Activated T-cell treated with anti-CD3 and anti-CD28 coated beads for 1 hour (primary cell): ENCODE results near the gene RBMS1.

Experiments
- DNase-seq: peaks from one replicate; pipeline ENCODE4 v3.0.0-alpha.2; 2020; ENCODE audit warnings: low read depth

The RBMS1 gene

DNA sequence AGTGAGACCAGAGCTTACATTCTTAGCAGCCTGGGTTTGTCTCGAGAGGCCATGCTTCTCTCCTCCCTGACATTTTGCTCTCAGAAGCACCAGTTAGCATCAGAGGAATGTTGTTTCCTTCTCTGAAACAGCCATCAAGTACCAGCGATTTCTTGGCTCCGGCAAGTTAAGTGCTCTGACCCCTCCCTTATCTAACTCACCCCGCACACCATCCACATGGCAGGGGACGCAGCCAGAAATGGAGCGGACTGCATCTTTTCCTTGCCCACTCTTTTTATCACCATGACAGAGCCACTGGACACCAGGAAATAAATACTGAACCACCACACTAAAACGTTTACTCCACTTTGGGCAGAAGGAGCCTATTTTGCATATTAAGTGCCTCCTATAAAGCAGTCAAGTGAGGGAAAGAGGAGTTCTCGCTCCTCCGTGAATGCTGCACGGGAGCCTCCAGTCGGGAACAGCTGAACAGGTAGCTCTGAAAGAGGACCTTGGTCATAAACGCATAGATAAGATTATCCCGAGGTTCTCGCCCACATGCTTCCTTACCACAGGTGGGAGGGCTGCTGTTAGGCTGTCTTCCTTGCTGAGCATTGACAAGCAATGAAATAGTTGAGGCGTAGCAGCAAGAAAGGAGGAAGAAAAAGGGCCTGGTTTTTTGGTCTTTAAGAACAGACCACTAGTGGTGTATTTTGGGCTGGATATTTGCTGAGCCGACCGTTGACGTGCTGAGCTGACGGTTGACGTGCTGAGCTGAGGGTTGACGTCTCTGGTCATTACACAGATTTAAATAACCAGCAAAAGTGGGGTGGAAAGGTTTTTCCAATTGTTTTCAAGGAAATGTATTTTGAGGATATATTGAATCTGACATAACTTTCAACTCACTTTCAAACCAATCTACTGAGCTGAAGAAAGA is 222.2 kb downstream of the RBMS1 start:
- no peak for DNase-seq

DNA sequence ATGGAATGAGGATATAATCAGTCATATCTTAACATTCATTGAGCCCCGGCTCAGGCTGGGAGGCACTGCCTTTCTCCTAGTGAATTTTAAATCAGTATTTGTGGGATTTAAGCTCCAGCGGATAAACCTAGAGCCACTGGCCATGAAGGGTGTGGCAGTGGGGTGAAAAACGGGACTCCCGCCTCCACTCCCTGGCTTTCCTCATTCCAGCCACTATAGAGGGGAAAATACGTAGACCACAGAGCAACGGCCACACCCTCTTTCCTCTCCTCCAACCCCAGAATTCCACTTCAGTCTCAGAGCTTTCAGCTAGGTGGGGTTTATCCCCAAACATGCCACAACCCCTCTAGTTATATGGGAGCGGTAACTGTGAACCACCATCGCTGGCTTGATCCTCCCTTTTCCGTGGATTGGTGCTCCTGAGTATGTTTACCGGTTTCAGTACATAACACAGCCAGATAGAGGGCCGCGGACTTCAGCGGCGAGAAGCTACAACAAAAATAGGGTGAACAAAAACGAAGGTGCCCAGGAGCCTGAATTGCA is 223.0 kb downstream of the RBMS1 start:
- DNase-seq, result no peak

DNA sequence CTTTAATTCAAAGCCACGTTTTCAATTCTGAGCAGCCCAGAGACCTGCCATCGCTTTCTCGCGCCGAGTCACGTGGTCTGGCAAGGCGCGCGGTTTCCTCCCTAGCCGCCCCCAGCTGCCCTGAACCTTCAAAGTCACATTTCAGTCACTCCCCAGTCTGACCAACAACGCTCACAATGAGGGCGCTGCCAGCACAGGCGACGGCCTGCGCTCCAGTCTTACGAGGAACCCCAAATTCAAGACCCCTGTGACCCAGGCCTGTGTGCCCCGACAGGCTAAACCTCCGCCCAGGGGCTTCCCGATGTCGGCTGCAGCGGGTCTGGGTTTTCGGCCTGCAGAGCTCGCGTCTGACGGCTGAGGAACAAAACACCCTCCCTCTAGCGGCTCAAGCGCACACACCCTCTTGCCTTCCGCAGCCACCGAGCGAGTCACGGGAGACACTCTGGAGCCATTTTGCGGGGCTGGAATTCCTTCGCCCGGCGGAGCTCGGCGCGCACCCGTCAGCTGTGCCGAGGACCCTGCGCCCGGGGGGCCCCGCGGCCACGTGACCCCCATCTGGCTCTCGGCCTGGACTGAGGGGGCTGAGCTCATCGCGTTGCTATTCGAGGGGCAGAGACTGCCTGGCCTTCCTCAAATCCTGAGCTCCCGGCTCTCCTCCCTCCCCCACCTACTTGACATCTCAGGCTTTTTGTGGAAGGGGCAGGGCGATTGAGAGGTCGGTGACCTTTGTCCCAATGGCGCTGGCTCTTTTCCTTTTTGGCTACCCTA is 223.6 kb downstream of the RBMS1 start:
- peak; percentile 45 for DNase-seq

GRCh38 chr2:160269365-160269764 is 224.2 kb downstream of the RBMS1 start:
- DNase-seq, result no peak

DNA sequence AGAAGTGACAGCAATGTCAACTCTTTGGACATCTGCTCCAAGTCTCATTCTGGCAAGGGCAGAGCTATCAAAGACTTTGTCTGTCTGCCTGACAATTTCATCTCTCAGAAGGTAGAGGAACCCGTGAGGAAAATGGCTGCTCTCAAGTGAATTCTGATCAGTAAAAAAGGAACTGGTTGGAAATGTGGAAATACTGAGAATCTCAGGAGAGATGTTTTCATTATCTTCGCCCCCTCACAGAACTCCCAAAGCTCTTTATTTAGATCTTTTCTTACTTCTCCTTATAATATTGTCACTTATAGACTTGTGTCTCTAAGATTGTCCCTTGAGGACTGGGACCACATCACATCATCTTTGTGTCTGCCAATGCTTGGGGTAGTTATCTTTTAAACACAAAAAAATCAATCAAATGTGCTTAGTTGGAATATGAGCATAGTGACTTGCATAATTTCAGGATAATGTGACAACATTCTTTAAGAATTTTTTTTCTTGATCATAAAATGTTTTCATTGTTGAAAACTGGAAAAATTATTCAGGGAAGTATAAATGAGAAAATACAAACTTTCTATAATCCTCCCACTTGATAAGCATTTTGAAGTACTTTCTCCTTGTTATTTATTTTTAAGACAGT is 225.3 kb downstream of the RBMS1 start:
- no peak for DNase-seq

GRCh38 chr2:160267692-160268091 is 225.9 kb downstream of the RBMS1 start:
- DNase-seq, result no peak

GRCh38 chr2:160267022-160267421 is 226.6 kb downstream of the RBMS1 start:
- DNase-seq, result no peak

DNA sequence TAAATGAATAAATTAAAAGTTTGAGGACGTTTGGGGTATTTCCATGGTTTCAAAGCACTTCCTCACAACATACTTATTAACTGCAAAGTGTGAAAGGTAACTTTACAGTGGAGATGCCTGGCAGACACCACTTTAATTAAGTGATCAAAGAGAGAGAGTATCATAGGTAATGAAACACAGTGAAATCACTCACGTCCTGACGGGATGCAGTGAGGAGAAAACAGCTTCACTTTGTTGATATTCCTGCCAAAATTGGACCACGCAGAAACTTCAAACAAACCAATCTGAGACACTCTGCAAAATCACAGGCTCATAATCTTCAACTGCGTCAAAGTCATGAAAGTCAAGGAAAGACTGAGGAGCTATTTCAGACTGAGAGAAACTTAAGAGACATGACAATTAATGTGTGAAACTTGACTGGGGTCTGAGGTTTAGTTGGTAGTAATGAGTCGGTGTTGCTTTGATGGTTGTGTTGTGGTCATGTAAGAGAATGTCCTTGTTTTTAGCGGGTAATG is 227.5 kb downstream of the RBMS1 start:
- DNase-seq, result no peak

DNA sequence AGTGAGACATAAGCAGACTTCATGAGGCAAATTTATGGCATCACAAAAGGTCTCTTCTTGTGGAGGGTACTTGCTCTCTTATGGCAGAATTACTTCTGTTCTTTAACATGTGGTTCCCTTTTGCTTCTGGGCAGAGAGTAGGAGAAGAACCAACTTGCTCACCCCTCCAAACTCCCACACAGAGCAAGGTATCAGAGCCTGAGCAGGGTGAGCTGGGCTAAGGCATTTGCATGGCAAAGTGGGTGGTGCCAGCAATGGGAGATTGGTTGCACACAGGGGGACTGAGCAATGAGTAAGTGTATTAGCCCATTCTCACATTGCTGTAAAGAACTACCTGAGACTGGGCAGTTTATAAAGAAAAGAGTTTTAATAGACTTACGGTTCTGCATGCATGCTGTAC is 229.3 kb downstream of the RBMS1 start:
- no peak for DNase-seq

- no peak for DNase-seq
These were observed 231.9 kb downstream of the RBMS1 start for GRCh38 chr2:160261732-160262131.

GRCh38 chr2:160258492-160258805 is 235.2 kb downstream of the RBMS1 start:
- no peak for DNase-seq

DNA sequence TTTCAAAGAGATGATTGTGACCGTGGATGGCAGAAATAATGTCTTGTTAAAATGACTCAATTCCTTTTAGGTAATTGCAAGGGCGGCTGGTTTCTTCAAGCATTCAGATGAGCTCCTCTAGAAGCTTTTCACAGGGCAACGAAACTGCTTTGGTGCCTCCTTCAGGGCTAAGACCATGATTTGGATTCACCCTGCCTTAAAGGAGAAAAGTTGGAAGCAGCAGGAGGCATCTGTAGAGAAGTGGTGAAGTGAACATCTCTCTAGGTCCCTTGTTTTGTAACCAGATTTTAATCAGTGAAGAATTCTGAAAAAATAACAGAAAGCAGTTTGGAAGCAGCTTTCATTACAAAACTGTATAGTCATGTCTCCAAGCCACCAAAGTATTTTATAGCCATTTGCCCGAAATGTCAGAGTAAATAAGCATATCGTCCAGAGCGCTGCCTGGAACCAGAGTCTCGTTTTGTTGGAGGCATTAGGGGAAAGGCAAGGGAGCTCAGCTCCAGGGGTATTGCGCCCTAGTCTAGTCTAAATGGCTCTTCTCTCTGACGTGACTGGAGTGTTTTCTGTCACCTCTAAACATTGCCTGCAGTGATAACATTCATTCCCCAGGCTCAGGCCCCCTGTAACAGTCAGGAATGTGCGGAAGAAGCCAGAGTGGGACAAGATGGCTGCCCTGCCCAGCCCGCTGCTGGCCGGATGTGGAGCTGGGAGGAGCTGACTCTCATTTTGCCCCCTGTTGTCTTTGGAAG is 235.7 kb downstream of the RBMS1 start:
- no peak for DNase-seq

DNA sequence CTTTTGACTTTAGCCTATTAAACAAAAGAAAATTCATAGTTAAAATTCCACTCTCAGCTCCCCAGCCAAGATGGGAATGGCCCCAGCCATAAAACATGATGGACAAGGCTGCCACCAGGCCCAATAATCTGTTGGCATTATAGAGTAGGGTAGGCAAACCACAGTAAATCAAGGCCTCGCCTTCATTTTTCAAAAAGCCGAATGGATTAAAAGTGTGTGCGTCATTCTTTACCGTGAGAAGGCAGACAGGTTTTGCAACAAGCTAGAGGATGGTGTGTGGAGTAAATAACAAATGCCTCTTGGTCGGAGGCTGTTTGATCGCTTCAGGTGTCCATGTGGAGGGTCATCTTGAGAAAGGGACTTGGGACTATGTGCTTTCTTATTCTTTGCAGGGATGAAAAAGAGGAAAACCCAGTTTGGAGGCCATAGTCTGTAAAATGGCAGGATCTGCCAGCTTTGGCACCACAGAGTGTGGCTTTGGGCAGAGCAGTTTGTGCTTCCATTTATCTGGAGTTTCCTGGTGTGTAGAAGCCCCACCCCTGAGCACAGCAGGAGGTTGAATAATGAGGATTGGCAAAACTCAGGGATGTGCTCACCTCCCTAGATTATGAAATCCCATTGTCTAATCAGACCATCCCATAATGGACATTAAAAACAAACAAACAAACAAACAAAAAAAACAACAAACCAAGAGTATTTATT is 236.4 kb downstream of the RBMS1 start:
- no peak for DNase-seq

GRCh38 chr2:160256507-160256906 is 237.1 kb downstream of the RBMS1 start:
- DNase-seq, result no peak

GRCh38 chr2:160255408-160255807 is 238.2 kb downstream of the RBMS1 start:
- DNase-seq, result no peak

GRCh38 chr2:160254189-160254762 is 239.3 kb downstream of the RBMS1 start:
- no peak for DNase-seq

DNA sequence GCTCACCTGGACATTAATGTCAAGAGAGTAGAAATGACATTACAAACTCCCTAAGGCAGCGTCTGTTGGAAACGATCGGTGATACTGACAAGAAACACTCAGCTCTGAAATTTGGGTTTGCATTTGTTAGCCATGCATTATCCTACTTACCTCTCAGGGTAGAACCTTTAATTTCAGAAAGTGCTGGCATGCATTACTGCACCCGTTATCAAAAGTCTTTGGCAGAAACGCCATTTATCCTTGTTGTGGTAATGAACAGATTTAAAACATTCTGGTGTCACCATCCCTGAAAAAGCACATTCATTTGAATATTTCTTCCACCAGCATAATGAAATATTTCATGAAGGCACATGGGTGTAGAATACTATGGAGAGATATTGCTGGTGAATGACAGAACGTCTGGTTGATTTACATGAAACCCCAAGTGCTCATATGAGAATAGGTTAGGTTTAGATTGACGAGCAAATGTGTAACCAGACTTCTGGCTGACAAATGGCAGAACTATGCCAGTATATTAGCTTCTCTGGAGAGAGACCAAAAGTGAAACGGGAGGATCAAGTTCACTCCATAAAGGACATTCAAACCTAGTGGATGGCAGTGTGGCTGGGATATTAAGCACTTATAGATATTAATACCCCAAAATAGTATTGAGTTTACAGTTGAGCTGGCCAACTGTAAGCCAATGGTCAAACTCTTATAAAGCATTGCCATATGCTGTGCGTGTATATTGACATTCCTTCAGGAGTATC is 240.0 kb downstream of the RBMS1 start:
- DNase-seq, result no peak

GRCh38 chr2:160252900-160253299 is 240.7 kb downstream of the RBMS1 start:
- DNase-seq, result no peak

DNA sequence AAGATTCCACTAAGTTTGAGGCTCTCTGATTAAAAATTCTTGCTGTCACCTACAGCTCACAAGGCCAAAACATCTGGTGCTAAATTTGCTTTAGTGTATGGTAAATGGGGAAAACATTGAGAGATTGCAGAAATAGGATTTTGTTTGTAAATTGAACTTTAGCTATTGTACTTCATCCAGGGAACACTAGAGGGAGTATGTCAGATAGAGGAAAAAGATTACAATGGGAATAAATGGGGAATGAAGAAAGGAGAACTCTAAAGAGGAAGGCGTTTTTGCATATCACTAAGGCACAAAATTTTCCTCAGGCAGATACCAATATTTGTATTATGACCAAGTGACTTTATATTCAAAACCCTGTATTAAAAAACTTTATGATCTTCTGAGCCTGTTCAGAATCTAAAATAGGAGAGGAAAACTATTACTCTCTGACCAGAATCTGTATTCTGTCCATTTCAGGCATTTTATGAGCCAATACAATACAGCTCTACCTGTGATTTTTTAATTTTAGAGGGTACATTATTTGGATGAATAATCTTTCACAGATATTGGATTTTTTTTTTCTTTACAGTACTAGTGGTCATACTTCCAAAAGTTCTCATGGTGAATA is 241.2 kb downstream of the RBMS1 start:
- DNase-seq, result no peak

GRCh38 chr2:160251569-160251968 is 242.0 kb downstream of the RBMS1 start:
- DNase-seq, result no peak
